K562 treated with DMSO at 1 percent for 4 hours (cell line): ENCODE results near the gene ZNF417. TPM values are rescaled to one million over a fixed set of nuclear protein-coding genes. Genes with fewer than 3 reads are reported as not detected.

ENCODE experiments used
- total RNA-seq: library from RNA; unstranded; fragments of 300-600 nt; gene quantifications from 2 replicates; pipeline ENCODE4 v1.2.3, GENCODE V29; 2022; ENCODE audit not compliant: insufficient read depth

ZNF417 gene
- 1.7 and 7.3 TPM in 2 replicates for total RNA-seq

GRCh38 chr19:57916168-57916995, at the start of gene ZNF417:
Gene ZNF417 (minus strand): TSS chr19:57916592. CDS start chr19:57916411, 181 bp downstream.

GRCh38 chr19:57947419-57948134, 31.2 kb upstream of the ZNF417 start, which contains the start of gene ZNF256:
Gene ZNF256 (minus strand): TSS chr19:57947706. CDS start chr19:57947474, 232 bp downstream.

GRCh38 chr19:57934820-57935665, 18.7 kb upstream of the ZNF417 start, which contains the start of gene ZNF418:
Gene ZNF418 (minus strand): TSS chr19:57935402. CDS start chr19:57933822, 1,580 bp downstream.

GRCh38 chr19:57888560-57889231, 27.7 kb downstream of the ZNF417 start, which contains the start of gene ZNF814:
Gene ZNF814 (minus strand): TSS chr19:57889037. CDS start chr19:57888802, 235 bp downstream.

Other genes starting within 250 kb of the ZNF417 start
- gene ZSCAN4, start 247.7 kb downstream of the ZNF417 start, total RNA-seq: not detected in 2 replicates
- gene ZNF551, start 234.6 kb downstream of the ZNF417 start, total RNA-seq: 1.8 and 2.2 TPM in 2 replicates
- not detected in 2 replicates for gene ZNF154, start 207.4 kb downstream of the ZNF417 start, total RNA-seq
- 1.2 and 3.0 TPM in 2 replicates for gene ZNF671, start 189.0 kb downstream of the ZNF417 start, total RNA-seq
- gene ZNF776, start 169.8 kb downstream of the ZNF417 start, total RNA-seq: 5.8 and 7.1 TPM in 2 replicates
- gene ZNF586, start 146.9 kb downstream of the ZNF417 start, total RNA-seq: 1.4 and 1.7 TPM in 2 replicates
- 2.2 and 6.9 TPM in 2 replicates for gene ZNF552, start 101.7 kb downstream of the ZNF417 start, total RNA-seq
- 3.3 and 3.9 TPM in 2 replicates for gene ZNF587B, start 86.3 kb downstream of the ZNF417 start, total RNA-seq
- 6.8 and 7.0 TPM in 2 replicates for gene ZNF587, start 66.7 kb downstream of the ZNF417 start, total RNA-seq
- gene ZNF814, start 27.6 kb downstream of the ZNF417 start, total RNA-seq: 1.8 and 3.0 TPM in 2 replicates
- gene ZNF418, start 18.8 kb upstream of the ZNF417 start, total RNA-seq: not detected in 2 replicates
- gene ZNF256, start 31.1 kb upstream of the ZNF417 start, total RNA-seq: not detected in 2 replicates
- not detected in 2 replicates for gene C19orf18, start 57.9 kb upstream of the ZNF417 start, total RNA-seq
- 0.74 and 0.77 TPM in 2 replicates for gene ZNF606, start 86.2 kb upstream of the ZNF417 start, total RNA-seq
- not detected in 2 replicates for gene ZSCAN1, start 117.4 kb upstream of the ZNF417 start, total RNA-seq
- not detected in 2 replicates for gene ZNF135, start 142.7 kb upstream of the ZNF417 start, total RNA-seq
- gene ZSCAN18, start 181.6 kb upstream of the ZNF417 start, total RNA-seq: 3.4 and 8.5 TPM in 2 replicates
- 1.5 and 2.4 TPM in 2 replicates for gene ZNF329, start 234.2 kb upstream of the ZNF417 start, total RNA-seq